HG03558 (cell line): Measurements from ENCODE around the gene PCED1A.
"Not testable (repeated sequence)": the region's sequence is repeated elsewhere in the genome, so short reads cannot be mapped to it uniquely, and the experiment has no call there.

Source experiments
- ATAC-seq: cut with Tn5 transposase; IDR thresholded peaks from one replicate; pipeline ENCODE4 v1.9.1; 2021; ENCODE audit warnings: moderate number of reproducible peaks; ENCODE audit not compliant: unreplicated experiment; ENCODE audit errors: extremely low read depth

Gene PCED1A

DNA sequence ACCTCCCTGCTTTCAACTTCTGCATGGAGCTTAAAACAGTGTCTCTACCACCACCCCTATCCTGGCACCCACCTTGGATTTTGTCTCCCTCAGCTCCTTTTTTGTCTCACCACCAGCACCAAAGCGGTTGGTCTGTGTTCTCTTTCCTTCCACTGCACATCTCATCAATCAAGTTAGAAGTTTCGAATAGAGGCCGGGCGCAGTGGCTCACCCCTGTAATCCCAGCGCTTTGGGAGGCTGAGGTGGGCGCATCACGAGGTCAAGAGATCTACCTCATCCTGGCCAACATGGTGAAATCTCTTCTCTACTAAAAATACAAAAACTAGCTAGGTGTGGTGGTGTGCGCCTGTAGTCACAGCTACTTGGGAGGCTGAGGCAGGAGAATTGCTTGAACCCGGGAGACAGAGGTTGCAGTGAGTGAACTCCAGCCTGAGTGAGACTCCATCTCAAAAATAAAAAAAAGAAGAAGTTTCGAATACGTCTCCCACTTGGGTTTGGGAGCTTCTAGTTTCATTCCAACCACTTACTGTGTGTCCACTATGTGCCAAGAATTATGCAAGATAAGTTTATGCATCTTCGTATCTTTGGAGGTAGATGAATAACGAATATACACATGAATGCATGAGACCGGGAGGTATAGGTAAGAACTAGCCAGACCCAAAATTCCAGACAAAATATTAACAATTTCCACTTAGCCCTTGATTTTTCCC, 5.9 kb downstream of the PCED1A start:
- ATAC-seq: no peak

DNA sequence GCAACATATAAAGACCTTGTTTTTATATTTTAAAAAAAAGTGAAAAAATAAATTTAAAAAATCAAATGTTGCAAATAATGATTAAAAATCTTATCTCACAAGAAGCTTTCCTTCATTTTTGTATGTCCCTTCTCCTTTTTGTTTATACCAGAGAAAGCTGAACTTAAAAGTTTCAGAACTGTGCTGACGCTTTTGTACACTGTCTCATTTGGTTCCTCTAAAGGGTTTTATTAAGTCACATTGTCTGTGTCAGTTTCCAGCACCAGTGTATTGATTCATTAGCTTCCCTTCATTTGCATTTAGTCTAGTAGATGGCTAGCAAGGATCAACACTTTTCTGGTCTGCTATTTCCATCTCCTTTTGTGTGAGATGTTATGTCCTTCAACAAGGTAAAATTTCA, 6.7 kb downstream of the PCED1A start:
- no peak for ATAC-seq

DNA sequence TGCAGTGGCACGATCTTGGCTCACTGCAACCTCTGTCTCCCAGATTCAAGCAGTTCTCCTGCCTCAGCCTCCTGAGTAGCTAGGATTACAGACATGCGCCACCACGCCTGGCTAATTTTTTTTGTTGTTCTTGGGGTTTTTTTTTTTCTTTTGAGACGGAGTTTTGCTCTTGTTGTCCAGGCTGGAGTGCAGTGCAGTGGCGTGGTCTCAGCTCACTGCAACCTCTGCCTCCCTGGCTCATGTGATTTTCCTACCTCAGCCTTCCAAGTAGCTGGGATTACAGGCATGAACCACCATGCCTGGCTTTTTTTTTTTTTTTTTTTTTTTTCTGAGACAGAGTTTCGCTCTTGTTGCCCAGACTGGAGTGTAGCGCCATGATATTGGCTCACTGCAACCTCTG, 9.2 kb downstream of the PCED1A start:
- ATAC-seq: not testable (repeated sequence)

- ATAC-seq: no peak
Measured at GRCh38 chr20:2829376-2829775, 11.1 kb downstream of the PCED1A start.

- ATAC-seq: no peak
Measured at GRCh38 chr20:2826655-2827054, 13.8 kb downstream of the PCED1A start.

DNA sequence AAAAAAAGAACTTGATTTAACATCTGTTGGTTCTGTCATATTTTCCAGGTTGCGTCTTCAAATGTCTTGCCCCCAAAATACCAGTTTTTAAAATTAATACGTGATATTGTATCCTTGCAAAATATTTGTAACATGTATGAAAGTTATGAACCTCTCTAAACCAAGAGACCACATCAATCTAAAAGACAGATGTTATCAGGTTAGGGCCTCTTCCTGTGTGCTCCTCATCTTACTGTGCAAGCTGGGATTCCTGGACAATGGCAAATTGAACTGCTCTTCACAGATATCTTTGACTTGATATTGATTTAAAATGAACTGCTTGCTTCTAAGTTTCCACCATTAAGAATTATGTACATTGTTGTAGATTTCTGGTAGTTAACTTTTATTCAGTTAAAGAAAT, 14.7 kb downstream of the PCED1A start:
- ATAC-seq: no peak

- ATAC-seq: no peak
Measured at GRCh38 chr20:2822073-2822472, 18.4 kb downstream of the PCED1A start.

- ATAC-seq: no peak
Measured at GRCh38 chr20:2820896-2821869, 19.3 kb downstream of the PCED1A start.

- ATAC-seq: no peak
Measured at GRCh38 chr20:2820084-2820895, 20.2 kb downstream of the PCED1A start.

- ATAC-seq: no peak
Measured at GRCh38 chr20:2817891-2818595, 22.4 kb downstream of the PCED1A start.

- no peak for ATAC-seq
Measured at GRCh38 chr20:2817341-2817726, 23.1 kb downstream of the PCED1A start.

- ATAC-seq: no peak
Measured at GRCh38 chr20:2816583-2817340, 23.7 kb downstream of the PCED1A start.

DNA sequence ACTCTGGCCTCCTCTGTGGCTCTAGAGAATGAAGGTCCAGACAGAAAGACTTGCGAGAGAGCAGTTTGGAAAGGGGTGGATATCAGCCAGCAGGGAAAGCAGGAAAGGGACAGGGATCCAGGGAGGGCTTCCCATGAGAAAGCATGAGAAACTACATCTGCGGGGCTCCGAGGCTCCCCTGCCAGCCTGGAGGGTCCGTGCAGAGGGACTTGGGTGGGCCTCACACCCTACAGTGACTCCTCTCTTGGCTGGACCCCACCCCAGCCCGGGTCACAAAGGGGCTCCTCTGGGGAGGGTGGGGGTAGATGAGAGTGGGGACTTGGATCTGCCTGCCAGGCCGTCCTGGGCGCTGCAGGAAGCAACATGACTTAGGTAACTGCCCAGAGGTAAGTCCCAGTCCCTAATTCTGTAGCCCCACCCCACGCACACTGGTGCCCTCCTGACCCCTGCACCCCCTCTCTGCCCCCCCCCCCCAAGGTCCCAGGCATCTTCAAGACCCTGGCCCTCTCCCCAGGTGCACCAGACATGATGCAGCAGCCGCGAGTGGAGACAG, 24.3 kb downstream of the PCED1A start, which contains the start of gene TMEM239:
Gene TMEM239, plus strand, starts transcription at position 335 of the 553 bp plus-strand sequence. Its CDS starts 191 bp downstream, at position 526.
- no peak for ATAC-seq

GRCh38 chr20:2815242-2815900, 25.1 kb downstream of the PCED1A start:
- no peak for ATAC-seq

DNA sequence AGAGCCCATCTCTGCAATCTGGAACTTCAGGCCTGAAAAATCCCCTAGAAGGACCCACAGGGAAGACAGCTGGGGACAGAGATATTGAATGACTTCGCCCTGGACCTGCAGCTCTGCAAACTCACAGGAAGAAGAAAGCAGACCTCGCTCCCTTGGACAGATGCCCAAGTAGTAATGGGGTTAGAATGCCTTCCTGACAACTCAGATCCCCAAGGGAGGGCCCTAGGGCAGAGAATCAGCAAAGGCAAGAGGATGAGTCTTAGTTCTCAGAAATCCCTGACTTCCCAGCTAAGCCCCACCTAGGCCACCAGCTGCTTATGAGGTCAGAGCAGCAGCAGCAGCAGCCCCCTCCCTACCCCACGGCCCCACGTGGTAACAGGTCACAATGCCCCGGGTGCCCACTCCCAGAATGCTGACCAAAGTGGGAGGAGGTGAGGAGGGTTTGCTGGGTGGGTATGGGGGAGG, 25.8 kb downstream of the PCED1A start, which contains the start of gene C20orf141:
Gene C20orf141, plus strand, starts transcription at position 401 of the 465 bp plus-strand sequence. CDS start 198 bp downstream, outside the sequence.
- ATAC-seq: no peak

DNA sequence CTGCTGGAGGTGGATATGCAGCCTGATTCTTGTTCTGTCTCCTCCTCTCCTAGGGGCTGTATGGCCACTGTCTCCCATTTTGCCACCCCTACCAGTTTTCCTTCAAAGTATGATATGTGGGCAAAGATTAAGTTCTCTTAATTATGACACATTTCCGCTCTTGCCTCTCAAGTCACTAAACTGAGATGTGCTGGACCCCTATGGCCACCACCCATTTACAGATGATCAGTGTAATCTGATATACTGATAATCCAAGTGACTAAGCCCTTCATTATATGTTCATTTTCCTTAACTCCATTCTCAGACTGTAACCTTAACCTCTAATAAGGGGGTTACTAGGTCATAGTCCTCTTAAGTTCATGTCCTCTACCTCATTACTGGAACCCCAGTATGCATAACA, 26.4 kb downstream of the PCED1A start:
- no peak for ATAC-seq

GRCh38 chr20:2812189-2812588, 28.3 kb downstream of the PCED1A start:
- ATAC-seq: no peak

DNA sequence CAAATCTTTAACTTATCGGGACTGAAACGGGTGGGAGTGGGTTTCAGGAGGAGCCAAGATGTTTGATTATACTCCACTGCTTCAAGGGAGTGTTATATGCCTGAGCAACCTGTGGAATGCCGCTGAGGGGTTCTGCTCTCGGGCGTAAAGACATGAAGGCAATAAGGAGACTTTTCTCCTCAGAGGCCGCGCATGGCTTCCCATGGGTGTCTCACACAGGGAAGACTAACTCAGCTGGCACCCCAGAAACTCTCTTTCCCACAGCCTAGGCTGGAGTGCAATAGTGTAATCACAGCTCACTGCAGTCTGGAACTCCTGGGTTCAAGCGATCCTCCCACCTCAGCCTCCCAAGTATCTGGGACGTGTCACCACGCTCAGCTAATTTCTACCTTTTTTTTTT, 30.8 kb downstream of the PCED1A start:
- ATAC-seq: no peak
